HG03432 (cell line): ENCODE data around the gene NPHP4.

Experiments used
- ATAC-seq: cut with Tn5 transposase; IDR thresholded peaks from one replicate; pipeline ENCODE4 v1.9.1; 2021; ENCODE audit warnings: mild to moderate bottlenecking, moderate library complexity; ENCODE audit not compliant: unreplicated experiment

The NPHP4 gene

DNA sequence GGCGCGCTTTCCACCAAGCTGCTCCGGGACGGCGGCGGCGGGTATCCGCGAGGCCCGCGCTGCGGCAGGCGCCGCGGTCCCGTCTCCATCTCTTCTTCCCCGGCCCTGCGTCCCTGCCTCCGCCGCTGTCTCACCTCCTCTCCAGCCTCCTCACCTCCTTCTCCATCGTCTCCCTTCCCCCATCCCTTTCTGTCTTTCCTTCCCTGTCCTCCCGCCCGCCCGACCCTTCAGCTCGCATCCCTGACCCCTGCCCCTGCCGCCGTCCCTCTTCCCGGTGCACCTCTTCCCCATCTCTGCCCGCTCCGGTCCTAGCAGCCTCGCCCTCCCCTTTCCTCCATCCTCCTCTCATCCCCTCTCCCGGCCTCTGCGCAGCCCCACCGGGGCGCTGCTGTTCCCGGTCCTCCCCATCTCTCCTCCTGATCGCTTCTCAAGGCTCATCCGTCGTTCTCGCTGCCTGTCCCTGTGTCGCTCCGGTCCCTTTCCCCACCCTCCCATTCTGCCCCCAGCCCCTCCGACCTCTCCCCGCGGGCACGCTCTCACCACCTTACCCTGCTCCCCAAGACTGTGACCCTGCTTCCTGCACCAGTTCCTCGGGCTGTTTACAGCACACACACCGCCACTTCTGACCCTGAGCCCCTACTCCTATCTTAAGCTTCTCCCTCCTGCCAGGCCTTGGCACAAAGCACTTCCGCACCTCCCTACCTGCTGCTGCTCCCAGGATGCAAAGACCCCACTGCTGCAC lies 760 bp upstream of the NPHP4 start:
- peak; percentile 1 for ATAC-seq

DNA sequence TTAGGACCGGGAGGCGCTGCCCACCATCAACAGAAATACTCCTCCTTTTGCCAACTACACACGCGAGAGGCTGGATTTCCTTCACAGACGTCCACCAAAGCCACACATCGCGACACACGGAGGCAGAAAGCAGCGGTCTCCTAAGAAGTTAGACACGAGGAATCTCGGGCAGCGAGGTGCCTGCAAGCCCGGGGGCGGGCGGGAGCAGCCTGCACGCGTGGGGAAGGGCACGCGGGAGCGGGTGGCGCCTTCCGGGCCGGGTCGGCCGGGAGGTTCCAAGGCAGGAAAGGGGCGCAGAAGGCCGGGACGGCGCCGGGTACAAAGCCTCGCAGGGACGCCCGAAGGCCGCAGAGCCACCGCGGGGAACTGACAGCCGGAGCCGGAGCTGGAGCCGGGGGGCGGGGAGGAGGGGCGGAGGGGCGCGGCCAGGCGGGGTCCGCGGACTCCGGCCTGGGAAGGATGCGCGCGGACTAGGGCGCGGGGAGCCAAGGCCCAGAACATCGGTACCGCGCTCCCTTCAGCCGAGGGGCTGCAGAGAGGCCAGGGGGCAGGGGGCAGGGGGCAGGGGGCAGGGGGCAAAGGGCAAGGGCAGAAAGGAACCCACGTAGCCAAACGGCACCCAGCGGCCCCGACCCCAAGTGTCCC lies 722 bp downstream of the NPHP4 start:
- peak; percentile 21 for ATAC-seq

DNA sequence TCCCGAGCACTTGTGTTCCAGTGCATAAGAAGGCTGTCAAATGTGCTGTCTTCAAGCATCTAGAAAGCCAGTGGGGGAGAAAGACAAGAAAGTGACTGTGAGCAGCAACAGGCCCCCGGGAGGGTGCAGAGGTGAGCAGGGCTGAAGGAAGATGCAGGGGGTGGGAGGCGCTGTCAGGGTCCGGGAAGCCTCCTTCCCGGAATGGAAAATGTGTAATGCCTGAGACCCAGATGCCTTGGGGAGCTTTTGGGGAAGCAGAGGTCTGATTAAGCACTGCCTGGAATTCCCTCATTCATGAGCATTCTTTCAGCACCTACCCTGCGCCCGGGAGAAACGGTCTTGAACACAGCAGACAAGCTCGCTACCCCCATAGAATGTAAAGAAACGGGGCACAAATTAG lies 1.3 kb downstream of the NPHP4 start:
- ATAC-seq, result no peak

DNA sequence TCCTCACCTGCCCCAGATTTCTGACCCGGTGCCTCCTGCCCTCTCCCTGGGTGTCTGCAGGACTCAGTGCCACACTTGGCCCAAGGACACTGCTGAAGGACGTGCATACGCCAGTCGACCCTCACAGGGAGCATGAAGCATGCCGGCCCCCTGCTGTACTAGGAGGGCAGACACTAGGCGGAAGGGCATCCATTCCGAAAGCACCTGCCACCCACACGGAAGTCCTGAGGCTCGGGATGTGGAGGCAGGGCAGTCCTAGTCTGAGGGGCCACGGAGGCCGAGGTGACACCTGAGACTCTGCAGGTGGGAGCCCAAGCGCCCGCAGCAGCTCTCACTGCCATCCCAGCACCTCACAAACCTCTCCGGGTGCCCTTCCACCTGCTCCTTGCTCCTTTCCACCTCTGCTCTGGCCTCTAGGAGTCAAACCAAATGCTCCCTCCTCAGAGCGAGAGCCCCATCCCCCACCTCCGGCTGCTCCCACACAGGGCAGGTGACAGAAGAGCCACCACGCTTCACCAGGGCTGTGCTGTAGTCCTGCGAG lies 2.4 kb downstream of the NPHP4 start:
- ATAC-seq, result no peak

DNA sequence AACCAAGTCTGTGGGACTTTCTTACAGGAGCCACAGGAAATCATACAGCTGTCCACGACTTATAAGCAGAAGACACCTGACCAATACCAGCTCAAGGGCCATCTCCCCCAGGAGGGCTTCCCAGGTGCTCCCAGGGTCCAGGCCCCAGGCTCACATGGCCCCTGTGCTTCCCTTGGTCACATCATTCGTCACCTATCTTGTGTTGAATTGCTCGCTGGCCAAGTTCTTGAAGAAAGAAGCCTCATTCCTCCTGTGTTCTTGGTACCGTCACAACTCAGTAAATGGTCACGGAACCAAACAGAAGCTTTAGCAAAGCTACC lies 3.0 kb downstream of the NPHP4 start:
- ATAC-seq, result no peak

DNA sequence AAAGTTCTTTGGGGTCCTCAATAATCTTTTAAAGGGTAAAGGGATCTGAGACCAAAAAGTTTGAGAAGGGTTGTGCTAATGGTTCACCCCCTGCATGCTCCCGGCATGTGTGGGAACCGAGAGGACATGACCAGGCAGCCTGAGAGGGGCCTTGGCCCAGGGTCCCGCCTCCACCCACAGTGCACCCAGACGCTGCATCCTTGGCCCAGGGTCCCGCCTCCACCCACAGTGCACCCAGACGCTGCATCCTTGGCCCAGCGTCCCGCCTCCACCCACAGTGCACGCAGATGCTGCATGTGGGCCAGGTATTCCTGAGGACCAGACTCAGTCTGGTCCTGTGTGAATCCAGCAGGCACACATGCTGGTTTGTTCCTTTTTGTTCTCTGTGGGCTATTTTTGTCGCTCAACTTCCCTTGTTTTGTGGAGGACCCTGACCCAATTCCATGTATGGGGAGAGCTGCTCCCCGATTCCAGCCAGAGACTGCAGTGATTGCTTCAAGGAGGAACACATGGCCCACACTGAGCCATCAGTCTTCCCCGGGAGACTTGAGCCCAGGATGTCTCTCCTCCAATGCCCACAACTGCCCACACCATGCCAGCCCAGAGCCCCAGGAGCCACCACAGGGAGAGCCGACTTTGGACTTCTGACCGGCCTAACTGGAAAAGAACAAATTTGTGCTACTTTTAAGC lies 3.5 kb downstream of the NPHP4 start:
- ATAC-seq, result no peak

DNA sequence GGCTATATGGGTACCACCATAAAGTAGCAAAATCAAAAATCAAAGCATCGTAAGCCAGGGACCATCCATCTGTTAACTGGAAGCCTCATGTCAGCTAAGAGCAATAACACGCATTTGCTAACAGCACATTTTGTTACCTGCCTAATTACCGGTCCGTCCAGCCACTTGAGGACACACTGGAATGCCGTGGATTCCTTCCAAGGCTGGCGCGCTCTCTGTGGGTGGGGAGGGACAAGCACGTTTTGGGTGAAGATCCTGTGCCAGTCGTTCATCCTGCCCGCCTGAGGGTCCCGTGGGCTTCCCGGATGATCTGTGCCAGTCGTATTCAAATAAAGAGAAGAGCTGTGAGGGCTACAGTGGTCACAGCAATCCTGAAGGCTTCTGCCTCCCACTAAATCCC lies 6.2 kb downstream of the NPHP4 start:
- no peak for ATAC-seq

DNA sequence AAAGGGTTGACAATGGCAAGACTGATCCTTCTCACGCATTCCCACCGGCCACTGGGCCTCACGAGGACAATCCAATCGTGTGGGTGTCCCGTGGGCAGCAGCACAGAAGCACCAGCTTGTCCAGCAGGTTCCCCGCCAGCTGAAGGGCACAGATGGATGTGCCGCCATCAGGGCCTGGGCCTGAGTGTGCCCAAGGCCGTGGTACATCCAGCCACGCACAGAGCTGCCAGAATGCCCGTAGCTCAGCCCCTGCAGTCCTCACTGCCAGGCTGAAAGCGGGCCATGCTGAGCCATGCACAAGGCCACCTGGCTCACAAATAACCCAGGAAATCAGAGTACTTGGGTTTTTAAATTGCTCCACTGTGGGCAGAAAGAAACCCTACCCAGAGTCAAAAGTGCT lies 7.0 kb downstream of the NPHP4 start:
- no peak for ATAC-seq

DNA sequence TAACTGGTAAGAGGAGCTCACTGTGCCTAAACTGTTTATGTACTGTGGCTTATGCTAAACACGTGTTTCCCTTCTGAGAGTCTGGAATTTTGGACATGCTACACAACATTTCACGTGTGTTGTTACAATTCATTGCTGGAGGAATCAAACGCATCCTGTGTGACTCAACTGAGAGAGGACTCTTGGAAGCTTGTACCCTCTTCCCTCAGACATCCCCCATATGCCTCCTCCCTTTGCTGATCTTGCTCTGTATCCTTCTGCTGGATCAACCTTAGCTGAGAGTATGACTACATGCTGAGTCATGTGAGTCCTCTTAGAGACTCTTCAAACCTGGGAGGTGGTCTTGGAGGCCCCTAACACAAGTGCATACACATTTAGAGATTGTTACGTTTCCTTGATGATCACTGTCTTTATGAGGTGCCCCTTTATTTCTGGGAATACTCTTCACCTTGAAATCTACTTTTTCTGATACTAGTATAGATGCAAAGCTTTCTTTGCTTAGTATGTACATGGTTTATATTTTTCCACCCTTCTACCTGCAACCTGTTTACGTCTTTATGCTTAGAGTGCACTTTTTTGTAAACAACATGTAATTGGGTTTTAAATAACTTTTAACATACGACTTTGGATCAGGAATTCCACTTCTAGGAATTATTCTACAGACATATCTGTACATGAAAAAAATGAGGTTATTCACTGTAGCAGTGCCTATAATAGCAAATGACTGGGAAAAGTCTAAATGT lies 8.7 kb downstream of the NPHP4 start:
- ATAC-seq, result no peak

DNA sequence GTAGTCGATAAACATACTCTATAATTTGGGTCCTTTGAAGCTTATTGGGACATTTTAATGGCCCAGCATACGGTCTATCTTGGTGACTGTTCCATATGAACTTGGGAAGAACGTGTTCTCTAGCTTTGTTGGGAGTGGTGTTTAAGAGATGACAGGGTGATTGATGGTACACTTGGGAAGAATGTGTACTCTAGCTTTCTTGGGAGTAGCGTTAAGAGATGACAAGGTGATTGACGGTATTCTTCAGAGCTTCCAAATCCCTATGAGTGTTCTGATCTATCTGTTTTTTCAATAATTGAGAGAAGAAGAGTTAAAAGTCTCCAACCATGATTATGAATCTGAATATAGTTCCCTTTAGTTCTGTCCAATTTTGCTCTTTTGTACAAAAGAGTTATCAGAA lies 9.4 kb downstream of the NPHP4 start:
- no peak for ATAC-seq

DNA sequence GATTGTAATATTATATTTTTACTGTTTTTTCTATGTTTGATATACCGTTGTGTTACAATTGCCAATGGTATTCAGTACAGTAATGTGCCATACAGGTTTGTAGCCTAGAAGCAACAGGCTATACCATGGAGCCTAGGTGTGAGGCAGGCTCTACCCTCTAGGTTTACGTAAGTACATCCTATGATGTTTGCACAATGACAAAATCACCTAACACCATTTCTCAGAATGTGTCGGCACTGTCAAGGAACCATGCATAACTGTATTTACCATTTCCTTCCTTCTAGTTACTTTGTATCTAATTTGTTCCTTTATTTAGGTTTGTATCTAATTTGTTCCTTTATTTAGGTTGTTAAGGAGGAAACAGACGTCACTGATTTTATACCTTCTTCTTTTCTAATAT lies 9.9 kb downstream of the NPHP4 start:
- ATAC-seq, result no peak

DNA sequence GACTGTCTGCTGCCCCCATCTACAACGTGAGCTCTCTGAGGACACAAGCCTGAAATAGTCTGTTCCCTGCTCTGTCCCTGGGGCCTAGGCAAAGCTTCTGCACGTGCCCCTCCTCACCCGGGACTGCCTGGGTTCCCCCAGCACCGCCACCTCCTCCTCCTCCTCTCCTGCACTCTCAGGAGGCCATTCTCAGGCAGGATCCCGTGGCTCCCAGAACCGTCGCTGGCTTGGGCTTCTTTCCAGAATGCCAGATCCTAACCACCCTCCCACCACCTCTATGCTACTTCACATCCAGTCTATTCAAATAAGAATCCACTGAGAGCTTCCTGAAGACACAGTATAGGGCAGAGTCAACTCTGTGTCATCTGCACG lies 11.2 kb downstream of the NPHP4 start:
- no peak for ATAC-seq

DNA sequence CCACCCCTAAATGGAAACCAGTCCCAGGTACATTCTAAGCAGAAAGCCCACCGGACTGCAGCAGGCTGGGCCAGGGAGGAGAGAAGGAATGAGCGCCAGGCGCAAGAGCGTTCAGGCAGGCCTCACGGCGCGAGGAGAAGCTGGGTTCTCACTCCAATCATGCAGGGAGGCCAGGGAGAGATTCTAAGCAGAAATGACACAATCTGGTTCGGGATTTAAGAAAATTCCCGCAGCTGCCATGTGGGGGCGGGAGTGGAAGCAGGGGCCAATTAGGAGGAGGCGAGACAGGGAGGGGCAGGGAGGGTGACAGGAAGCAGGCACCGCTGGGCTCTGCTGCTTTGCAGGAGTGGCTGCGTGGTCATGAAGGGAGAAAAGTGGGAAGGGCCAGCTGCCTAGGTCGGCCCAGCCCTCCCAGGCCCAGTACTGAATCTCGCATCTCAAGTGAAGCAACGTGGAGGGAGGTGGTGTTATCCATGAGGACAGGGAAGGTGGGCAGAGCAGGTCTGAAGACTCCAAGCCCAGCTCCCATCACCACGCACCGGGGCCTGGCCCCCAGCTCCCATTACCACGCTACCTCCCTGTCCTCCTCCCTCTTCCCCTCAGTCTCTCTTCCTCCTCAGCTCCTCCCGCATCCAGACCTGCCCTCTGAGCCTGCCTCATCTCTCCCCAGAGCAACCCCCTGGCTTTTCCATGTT lies 11.8 kb downstream of the NPHP4 start:
- no peak for ATAC-seq

DNA sequence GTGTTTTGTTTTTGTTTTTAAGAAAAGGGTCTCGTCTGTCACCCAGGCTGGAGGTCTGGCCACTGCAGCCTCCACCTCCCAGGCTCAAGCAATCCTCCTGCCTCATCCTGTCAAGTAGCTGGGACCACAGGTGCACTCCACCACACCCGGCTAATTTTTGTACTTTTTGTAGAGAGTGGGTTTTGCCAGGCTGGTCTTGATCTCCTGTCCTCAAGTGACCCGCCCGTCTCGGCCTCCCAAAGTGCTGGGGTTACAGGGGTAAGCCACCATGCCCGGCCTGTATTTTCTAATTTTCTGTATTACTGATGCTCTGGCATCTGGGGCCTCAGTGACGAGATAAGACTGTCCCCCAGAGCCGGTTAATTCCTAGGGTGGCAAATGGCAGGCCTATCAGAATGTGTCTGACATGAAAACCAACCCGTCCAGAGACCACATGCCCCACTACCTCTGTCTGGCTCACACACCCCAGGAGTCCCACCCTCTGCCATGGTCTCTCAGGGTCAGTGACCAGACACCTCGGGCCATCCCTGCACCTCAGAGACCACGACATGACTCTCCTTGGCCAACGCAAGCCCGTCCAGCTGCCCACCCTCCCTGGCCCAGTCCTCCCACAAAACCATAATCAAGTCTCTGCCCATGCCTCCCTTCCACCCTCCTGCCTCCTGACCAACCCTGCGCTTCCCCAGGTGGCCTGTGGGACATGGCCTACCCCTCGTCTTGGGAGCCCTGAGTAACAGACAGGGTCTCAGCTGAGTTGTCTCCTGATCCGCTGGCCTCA lies 12.5 kb downstream of the NPHP4 start:
- no peak for ATAC-seq

DNA sequence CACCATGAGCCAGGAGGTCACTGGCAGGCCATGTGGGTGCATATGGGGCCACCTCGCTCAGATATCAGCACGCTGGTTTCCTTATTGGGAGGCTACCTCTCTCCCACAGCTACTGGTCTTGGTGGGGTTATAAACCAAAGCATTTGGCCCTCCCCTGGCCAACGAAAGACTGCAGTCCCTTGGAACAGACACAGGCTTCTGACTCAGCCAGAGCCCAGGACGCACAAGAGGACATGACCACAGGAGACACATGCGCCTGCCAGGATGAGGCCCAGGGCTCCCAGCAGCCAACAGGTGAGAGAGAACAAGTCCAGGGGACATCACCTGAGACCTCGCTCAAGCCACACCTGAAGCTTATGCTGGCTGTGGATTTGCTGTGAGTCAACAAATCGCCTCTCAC lies 13.8 kb downstream of the NPHP4 start:
- ATAC-seq, result no peak

DNA sequence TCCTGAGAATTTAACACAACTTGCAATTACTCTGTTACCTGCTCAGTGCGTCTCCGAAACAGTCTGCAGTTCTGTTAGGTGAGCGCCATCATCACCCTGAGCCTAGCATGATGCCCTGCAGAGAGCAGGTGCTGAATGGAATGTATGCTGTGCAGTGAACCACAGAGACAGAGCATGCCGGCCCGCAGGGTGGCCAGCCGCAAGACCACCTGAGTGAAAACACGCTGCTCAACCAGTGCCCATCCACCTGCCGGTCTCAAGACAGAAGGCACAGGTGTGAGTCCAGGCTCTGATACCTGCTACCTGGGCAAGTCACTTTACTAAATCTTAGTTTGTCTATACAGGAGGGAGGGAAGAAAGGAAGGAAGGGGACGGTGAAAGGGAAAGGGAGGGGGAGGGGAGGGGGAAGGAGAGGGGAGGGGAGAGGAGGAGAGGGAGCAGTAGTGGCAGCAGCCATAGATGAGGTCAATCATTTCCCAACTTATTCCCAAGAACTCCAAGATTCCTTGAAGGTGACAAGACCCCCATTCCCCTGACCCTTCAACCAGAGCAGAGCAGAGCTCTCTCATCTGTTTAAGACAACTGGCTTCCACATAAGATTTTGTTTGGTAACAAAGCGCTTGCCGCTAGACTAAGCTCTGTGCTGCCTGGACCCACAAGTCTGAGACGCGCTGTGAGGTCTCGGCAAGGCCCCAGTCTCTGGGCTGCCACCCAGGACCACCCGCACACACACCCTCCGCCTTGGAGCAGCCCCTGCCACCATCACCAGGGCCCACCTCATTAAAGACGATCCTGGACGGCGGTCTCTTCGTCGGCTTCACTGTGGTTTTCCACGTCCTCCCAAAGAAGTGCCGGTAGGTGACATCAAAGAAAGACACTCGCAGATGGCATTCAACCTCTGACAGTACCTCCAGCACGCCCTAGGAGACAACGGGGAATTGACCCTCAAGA lies 14.5 kb downstream of the NPHP4 start:
- ATAC-seq, result no peak

DNA sequence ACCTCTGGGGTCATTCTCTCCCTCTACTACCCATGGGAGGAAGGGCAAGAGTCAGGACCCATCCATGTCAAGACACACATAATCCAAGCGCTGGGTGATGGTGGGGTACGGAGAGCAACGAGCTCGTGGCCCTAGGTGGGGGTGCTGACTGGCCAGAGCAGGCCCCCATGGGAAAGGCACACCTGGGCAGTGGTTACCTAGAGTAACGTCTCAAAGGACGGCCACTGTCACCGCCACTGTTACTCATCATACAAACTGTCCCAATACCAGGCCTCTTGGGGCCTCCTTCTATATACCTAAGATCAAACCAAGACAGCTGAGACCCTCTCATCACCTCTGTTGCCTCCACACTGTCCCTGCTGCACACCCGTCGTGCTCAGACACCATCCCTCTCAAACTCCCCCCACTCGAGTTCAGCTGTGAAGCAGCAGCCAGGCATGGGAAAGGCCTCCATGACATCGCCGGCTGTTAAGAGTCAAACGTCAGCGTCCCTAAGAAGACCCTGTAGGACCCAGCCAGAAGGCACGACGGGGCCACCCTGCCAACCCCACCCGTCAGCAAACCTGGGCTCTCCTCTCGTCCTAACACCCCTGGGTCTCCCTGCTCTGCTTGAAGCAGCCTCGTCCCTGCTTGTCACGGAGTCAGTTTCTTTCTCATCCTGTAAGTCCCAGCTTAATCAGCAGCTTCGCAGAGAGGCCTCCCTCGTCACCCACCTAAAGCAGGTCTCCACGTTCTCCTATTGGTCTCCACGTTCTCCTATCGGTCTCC lies 15.3 kb downstream of the NPHP4 start:
- ATAC-seq, result no peak

DNA sequence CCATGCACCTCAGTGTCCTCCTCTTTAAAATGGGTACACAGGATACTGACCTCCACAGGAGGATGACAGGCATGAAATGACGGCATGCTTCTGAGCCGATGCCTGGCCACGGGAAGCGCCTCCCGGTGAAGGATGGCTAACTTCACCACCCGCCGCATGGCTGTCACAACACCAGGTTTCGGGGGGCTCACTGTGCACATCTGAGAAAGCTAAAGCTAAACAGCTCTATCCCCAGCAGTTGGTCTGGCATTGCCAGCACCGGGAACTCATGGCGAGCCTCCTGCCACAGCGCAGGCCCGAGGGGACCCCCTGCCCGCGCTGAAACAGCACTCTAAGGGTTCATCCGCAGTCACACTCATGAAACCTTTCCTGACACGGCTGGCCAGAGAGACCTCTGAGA lies 16.0 kb downstream of the NPHP4 start:
- no peak for ATAC-seq
